HG02970 (cell line): ENCODE results near the gene POU2AF1.
A peak's percentile ranks its signal among the peaks of the same experiment; 100 is the strongest.

ENCODE experiments used
- ATAC-seq: cut with Tn5 transposase; IDR thresholded peaks from one replicate; pipeline ENCODE4 v1.9.1; 2021; ENCODE audit warnings: mild to moderate bottlenecking, moderate library complexity, moderate number of reproducible peaks; ENCODE audit not compliant: unreplicated experiment, low FRiP score

POU2AF1 gene

GRCh38 chr11:111378861-111379601 lies at the start of gene POU2AF1:
Gene POU2AF1, minus strand, starts transcription at chr11:111379275. Its CDS starts 98 bp downstream, at chr11:111379177.
- ATAC-seq, result peak; percentile 47

GRCh38 chr11:111428113-111428876 lies 49.2 kb upstream of the POU2AF1 start:
- ATAC-seq, result no peak

- ATAC-seq, result no peak
Observed at GRCh38 chr11:111427471-111427912, 48.4 kb upstream of the POU2AF1 start.

GRCh38 chr11:111426617-111427016 lies 47.5 kb upstream of the POU2AF1 start:
- no peak for ATAC-seq

- peak; percentile 16 for ATAC-seq
Observed at GRCh38 chr11:111423250-111423615, 44.2 kb upstream of the POU2AF1 start.

- peak; percentile 59 for ATAC-seq
Observed at GRCh38 chr11:111422494-111423249, 43.6 kb upstream of the POU2AF1 start.

- ATAC-seq, result no peak
Observed at GRCh38 chr11:111421251-111421650, 42.2 kb upstream of the POU2AF1 start.

- no peak for ATAC-seq
Observed at GRCh38 chr11:111419641-111420327, 40.7 kb upstream of the POU2AF1 start.

- ATAC-seq, result no peak
Observed at GRCh38 chr11:111419181-111419580, 40.1 kb upstream of the POU2AF1 start.

- no peak for ATAC-seq
Observed at GRCh38 chr11:111418436-111418787, 39.3 kb upstream of the POU2AF1 start.

GRCh38 chr11:111417766-111418435 lies 38.8 kb upstream of the POU2AF1 start:
- peak; percentile 20 for ATAC-seq

- ATAC-seq, result peak; percentile 59
Observed at GRCh38 chr11:111417011-111417765, 38.1 kb upstream of the POU2AF1 start.

GRCh38 chr11:111416231-111416960 lies 37.3 kb upstream of the POU2AF1 start:
- ATAC-seq, result peak; percentile 3

- no peak for ATAC-seq
Observed at GRCh38 chr11:111414936-111415335, 35.9 kb upstream of the POU2AF1 start.

GRCh38 chr11:111414267-111414931 lies 35.3 kb upstream of the POU2AF1 start:
- ATAC-seq, result no peak

GRCh38 chr11:111413849-111414248 lies 34.8 kb upstream of the POU2AF1 start:
- no peak for ATAC-seq

GRCh38 chr11:111412293-111412692 lies 33.2 kb upstream of the POU2AF1 start:
- no peak for ATAC-seq

- ATAC-seq, result no peak
Observed at GRCh38 chr11:111411456-111411855, 32.4 kb upstream of the POU2AF1 start.
